GM20431 (cell line): ENCODE measurements around the gene ZMYND8.

ENCODE experiments used
- in situ Hi-C: fragments of 300-500 bp; cut with MseI, MboI; formaldehyde crosslinking; loops from one replicate; pipeline ENCODE4 v1.15.0; 2020; ENCODE audit warnings: low sequenced_read_pairs; ENCODE audit not compliant: unreplicated experiment

ZMYND8 gene

GRCh38 chr20:47239719-47240067, 116.8 kb downstream of the ZMYND8 start:
- in situ Hi-C loops = no loop called here

- in situ Hi-C loops = no loop called here
These were observed 117.5 kb downstream of the ZMYND8 start for GRCh38 chr20:47238780-47239718.

- in situ Hi-C loops = no loop called here
These were observed 118.8 kb downstream of the ZMYND8 start for GRCh38 chr20:47237715-47238114.

GRCh38 chr20:47236639-47236900, 119.9 kb downstream of the ZMYND8 start:
- in situ Hi-C loops = no loop called here

GRCh38 chr20:47235853-47236638, 120.5 kb downstream of the ZMYND8 start:
- in situ Hi-C loops = no loop called here

- in situ Hi-C loops = no loop called here
These were observed 121.4 kb downstream of the ZMYND8 start for GRCh38 chr20:47235111-47235510.

- in situ Hi-C loops = no loop called here
These were observed 122.9 kb downstream of the ZMYND8 start for GRCh38 chr20:47233333-47234188.

- in situ Hi-C loops = no loop called here
These were observed 124.0 kb downstream of the ZMYND8 start for GRCh38 chr20:47232518-47232917.

- in situ Hi-C loops = no loop called here
These were observed 125.0 kb downstream of the ZMYND8 start for GRCh38 chr20:47231382-47232039.

- in situ Hi-C loops = no loop called here
These were observed 125.7 kb downstream of the ZMYND8 start for GRCh38 chr20:47230811-47231256.

GRCh38 chr20:47228654-47229053, 127.8 kb downstream of the ZMYND8 start:
- in situ Hi-C loops = no loop called here

- in situ Hi-C loops = no loop called here
These were observed 128.9 kb downstream of the ZMYND8 start for GRCh38 chr20:47227576-47227975.

GRCh38 chr20:47227119-47227518, 129.4 kb downstream of the ZMYND8 start:
- in situ Hi-C loops = no loop called here

GRCh38 chr20:47225458-47225857, 131.0 kb downstream of the ZMYND8 start:
- in situ Hi-C loops = no loop called here

GRCh38 chr20:47224857-47225256, 131.6 kb downstream of the ZMYND8 start:
- in situ Hi-C loops = no loop called here

GRCh38 chr20:47224300-47224791, 132.2 kb downstream of the ZMYND8 start:
- in situ Hi-C loops = no loop called here

- in situ Hi-C loops = no loop called here
These were observed 132.6 kb downstream of the ZMYND8 start for GRCh38 chr20:47223896-47224295.

GRCh38 chr20:47222468-47223119, 133.9 kb downstream of the ZMYND8 start:
- in situ Hi-C loops = no loop called here

GRCh38 chr20:47221036-47221625, 135.4 kb downstream of the ZMYND8 start:
- in situ Hi-C loops = no loop called here
